IMR-90 (cell line): ENCODE data around the gene CCDC85B. TPM values are rescaled to one million over a fixed set of nuclear protein-coding genes. Genes with fewer than 3 reads are reported as not detected.
A peak's percentile ranks its signal among the peaks of the same experiment; 100 is the strongest.

Experiments
- ATAC-seq: fragments of 200-7000 bp; cut with Tn5 transposase; 2 replicates; pipeline ENCODE4 v1.9.1; 2020; ENCODE audit warnings: low read depth, mild to moderate bottlenecking, moderate library complexity
- BruUV-seq: library from RNA; stranded (reverse); fragments of 400-500 nt; replicated peaks from 2 replicates; lab custom pipeline; 2021; lab: Mats Ljungman, UMichigan
- CTCF ChIA-PET: fragments of 300-600 bp; formaldehyde crosslinking; extraction: SDS; loops from one replicate; lab custom pipeline; 2021; ENCODE audit warnings: antibody characterized with exemption; lab: Yijun Ruan, JAX
- POLR2A ChIA-PET: fragments of 300-600 bp; sonication (Branson Sonifier 250); formaldehyde crosslinking; loops from one replicate; lab custom pipeline; 2022; ENCODE audit warnings: antibody characterized with exemption; ENCODE audit not compliant: unreplicated experiment; lab: Charles Lee
- DNase-seq: peaks from one replicate; pipeline ENCODE4 v3.0.0; 2013
- H2AFZ ChIP-seq: replicated peaks from 2 replicates; pipeline ENCODE3; 2013; ENCODE audit warnings: low read length, mild to moderate bottlenecking; ENCODE audit not compliant: poor library complexity
- H2AK5ac ChIP-seq: 2 replicates; pipeline ENCODE4 v1.6.1; 2013; ENCODE audit warnings: low read depth, low read length, inconsistent platforms
- H2AK9ac ChIP-seq: replicated peaks from 2 replicates; pipeline ENCODE3; 2013; ENCODE audit warnings: mild to moderate bottlenecking, low read depth, low read length, moderate library complexity; ENCODE audit not compliant: poor library complexity
- H2BK120ac ChIP-seq: 2 replicates; pipeline ENCODE4 v1.6.1; 2013; ENCODE audit warnings: low read depth, low read length, inconsistent platforms
- H2BK15ac ChIP-seq: 3 replicates; pipeline ENCODE4 v1.6.1; 2013; ENCODE audit warnings: low read depth, low read length, inconsistent platforms
- H2BK20ac ChIP-seq: 2 replicates; pipeline ENCODE4 v1.6.1; 2013; ENCODE audit warnings: low read depth, mild to moderate bottlenecking, inconsistent platforms, low read length, moderate library complexity
- H2BK5ac ChIP-seq: 2 replicates; pipeline ENCODE4 v1.6.1; 2013; ENCODE audit warnings: mild to moderate bottlenecking, low read depth, low read length, inconsistent platforms; ENCODE audit not compliant: poor library complexity, severe bottlenecking
- H3K14ac ChIP-seq: replicated peaks from 2 replicates; pipeline ENCODE4 v1.6.1; 2013; ENCODE audit warnings: low read depth, low read length, inconsistent platforms
- H3K18ac ChIP-seq: 2 replicates; pipeline ENCODE4 v1.6.1; 2013; ENCODE audit warnings: low read depth, low read length, control low read depth
- H3K23ac ChIP-seq: 2 replicates; pipeline ENCODE4 v1.6.1; 2013; ENCODE audit warnings: low read depth, low read length, inconsistent platforms
- H3K27ac ChIP-seq: 2 replicates; pipeline ENCODE4 v1.5.1; 2013; ENCODE audit warnings: mild to moderate bottlenecking, control low read depth, low read length; ENCODE audit not compliant: insufficient read depth
- H3K27me3 ChIP-seq: 2 replicates; pipeline ENCODE4 v1.6.1; 2013; ENCODE audit warnings: low read length; ENCODE audit not compliant: control insufficient read depth, insufficient read depth
- H3K36me3 ChIP-seq: 2 replicates; pipeline ENCODE4 v1.6.1; 2013; ENCODE audit warnings: low read length, mixed read lengths; ENCODE audit not compliant: control insufficient read depth, insufficient read depth
- H3K4ac ChIP-seq: 2 replicates; pipeline ENCODE4 v1.6.1; 2013; ENCODE audit warnings: low read depth, low read length, inconsistent platforms
- H3K4me1 ChIP-seq: 2 replicates; pipeline ENCODE4 v1.6.1; 2013; ENCODE audit warnings: low read length, mixed read lengths; ENCODE audit not compliant: control insufficient read depth, insufficient read depth
- H3K4me2 ChIP-seq: 2 replicates; pipeline ENCODE4 v1.6.1; 2013; ENCODE audit warnings: low read depth, mild to moderate bottlenecking, control low read depth, low read length, moderate library complexity
- H3K4me3 ChIP-seq: 2 replicates; pipeline ENCODE4 v1.5.1; 2013; ENCODE audit warnings: low read depth, mild to moderate bottlenecking, control low read depth, low read length, moderate library complexity; ENCODE audit not compliant: insufficient read depth
- H3K56ac ChIP-seq: 2 replicates; pipeline ENCODE4 v1.6.1; 2013; ENCODE audit warnings: low read length, inconsistent platforms; ENCODE audit not compliant: insufficient read depth; ENCODE audit errors: extremely low read depth
- H3K79me1 ChIP-seq, 2 experiments: 2 replicates each; pipeline ENCODE4 v1.6.1; 2013; ENCODE audit warnings: low read length in 2 of 2, inconsistent platforms in 1 of 2, low read depth in 1 of 2
- H3K9ac ChIP-seq: 2 replicates; pipeline ENCODE4 v1.6.1; 2013; ENCODE audit warnings: low read depth, low read length, control low read depth
- H3K9me1 ChIP-seq: 2 replicates; pipeline ENCODE4 v1.6.1; 2013; ENCODE audit warnings: low read length, inconsistent platforms; ENCODE audit not compliant: insufficient read depth
- H3K9me3 ChIP-seq: 2 replicates; pipeline ENCODE4 v1.6.1; 2013; ENCODE audit warnings: low read length; ENCODE audit not compliant: control insufficient read depth, insufficient read depth
- H4K20me1 ChIP-seq: 2 replicates; pipeline ENCODE4 v1.6.1; 2013; ENCODE audit warnings: low read length, inconsistent platforms; ENCODE audit not compliant: insufficient read depth
- H4K5ac ChIP-seq: 2 replicates; pipeline ENCODE4 v1.6.1; 2013; ENCODE audit warnings: mild to moderate bottlenecking, low read depth, low read length, control low read depth
- H4K8ac ChIP-seq, 2 experiments: 2 replicates each; pipeline ENCODE4 v1.6.1; 2013; ENCODE audit warnings: low read depth in 2 of 2, low read length in 2 of 2, control low read depth in 1 of 2, inconsistent platforms in 1 of 2
- H4K91ac ChIP-seq: 2 replicates; pipeline ENCODE4 v1.6.1; 2013; ENCODE audit warnings: low read depth, low read length, inconsistent platforms; ENCODE audit not compliant: insufficient read depth
- CEBPB ChIP-seq: IDR thresholded peaks from 2 replicates; pipeline ENCODE4 v1.6.1; 2012; ENCODE audit warnings: low read depth, low read length, improper control_type of control experiment
- CTCF ChIP-seq: conservative IDR thresholded peaks from 2 replicates; pipeline ENCODE4 v1.5.1; 2012; ENCODE audit warnings: mild to moderate bottlenecking, low read depth, low read length, improper control_type of control experiment
- ELK1 ChIP-seq: fragments of 150-350 bp; IDR thresholded peaks from 2 replicates; pipeline ENCODE4 v1.6.1; 2016; ENCODE audit warnings: low read depth, mild to moderate bottlenecking, low read length, moderate library complexity, borderline replicate concordance
- FOS ChIP-seq: fragments of 150-350 bp; IDR thresholded peaks from 2 replicates; pipeline ENCODE4 v1.6.1; 2016; ENCODE audit warnings: low read depth, low read length
- MAFK ChIP-seq: IDR thresholded peaks from 2 replicates; pipeline ENCODE4 v1.6.1; 2012; ENCODE audit warnings: low read depth, low read length, improper control_type of control experiment
- MAZ ChIP-seq: IDR thresholded peaks from 2 replicates; pipeline ENCODE4 v1.6.1; 2012; ENCODE audit warnings: low read depth, mild to moderate bottlenecking, low read length, improper control_type of control experiment, moderate library complexity, borderline replicate concordance
- NFE2L2 ChIP-seq: fragments of 150-350 bp; IDR thresholded peaks from 2 replicates; pipeline ENCODE4 v1.6.1; 2016; ENCODE audit warnings: low read depth, mild to moderate bottlenecking, low read length
- POLR2A ChIP-seq: IDR thresholded peaks from 2 replicates; pipeline ENCODE4 v1.6.1; 2012; ENCODE audit warnings: mild to moderate bottlenecking, low read depth, low read length
- RAD21 ChIP-seq: IDR thresholded peaks from 2 replicates; pipeline ENCODE4 v1.6.1; 2012; ENCODE audit warnings: low read length, improper control_type of control experiment
- WGBS, 2 experiments: methylation state at CpG; one replicate each; pipeline versions ENCODE4 v1.1.5 to v1.1.7; 2013; ENCODE audit warnings: missing lambda C conversion rate in 2 of 2; ENCODE audit not compliant: insufficient read length in 1 of 2; ENCODE audit errors: extremely low coverage in 2 of 2; 5-methylcytosine and 5-hydroxymethylcytosine counted together
- dilution Hi-C: fragments of 300-500 bp; cut with HindIII; formaldehyde crosslinking; loops from one replicate; pipeline ENCODE4 v1.14.3; 2018; ENCODE audit warnings: low sequenced_read_pairs; ENCODE audit not compliant: unreplicated experiment
- in situ Hi-C: fragments of 300-500 bp; cut with MboI; formaldehyde crosslinking; loops from 3 replicates; pipeline ENCODE4 v1.14.3; 2019; ENCODE audit warnings: low sequenced_read_pairs, inconsistent platforms, mixed read lengths
- intact Hi-C: fragments of 100-400 bp; cut with micrococcal nuclease; formaldehyde crosslinking; loops from 2 replicates; pipeline ENCODE4 v1.10.0; 2022
- polyA plus RNA-seq, 3 experiments: library from polyadenylated mRNA; depleted of rRNA; stranded (reverse); fragments of >200 nt; gene quantifications; 2 replicates each; pipeline ENCODE4 v1.2.3, GENCODE V29; 2012; ENCODE audit warnings: low replicate concordance in 1 of 3
- total RNA-seq: library from RNA; depleted of rRNA; stranded (reverse); fragments of >200 nt; gene quantifications from 2 replicates; pipeline ENCODE4 v1.2.3, GENCODE V29; 2012

Gene CCDC85B
- total and polyA plus RNA-seq, 2 of the 4 experiments (the other 2 are of a cell fraction) = 17.6 to 35.4 TPM

- TF ChIP-seq ELK1 = no peak
- TF ChIP-seq RAD21 = peak; percentile 44; the same call in 1 of the 2 replicates
Observed at GRCh38 chr11:65911682-65912568, 21.5 kb downstream of the CCDC85B start (continued).

GRCh38 chr11:65912845-65913244, 22.4 kb downstream of the CCDC85B start:
- ChIA-PET POLR2A (interaction anchor here (0.6 to 1.7 kb wide), 3 partner anchors 10 to 22 kb away, joined by 3 to 6 read pairs (median 4); partner anchors contain the start of gene CCDC85B), CTCF (no interaction called here)
- peak overlapping the region; percentile 65 for H3K9ac ChIP-seq
- peak overlapping the region; percentile 91; the same call in 1 of the 2 replicates for H4K5ac ChIP-seq
- peaks cover 11% of the 10 kb centered on the region for H3K36me3 ChIP-seq
- H2BK20ac ChIP-seq = peak overlapping the region; percentile 93
- peak overlapping the region; percentile 90 for H3K23ac ChIP-seq
- peak overlapping the region; percentile 100 for H2BK5ac ChIP-seq
- intact Hi-C loops = no loop called here
- TF ChIP-seq FOS = peak; percentile 79; the same call in 1 of the 2 replicates
- peak; percentile 78 for TF ChIP-seq MAFK
- peak; percentile 47; the same call in 1 of the 2 replicates for TF ChIP-seq POLR2A
- TF ChIP-seq NFE2L2 = peak; percentile 67
- no peak for TF ChIP-seq CTCF
- TF ChIP-seq MAZ = peak; percentile 92
- TF ChIP-seq CEBPB = no peak
- DNase-seq = peak; percentile 91
- H3K18ac ChIP-seq = peak overlapping the region; percentile 85
- peaks cover 40% of the 10 kb centered on the region for H3K9me1 ChIP-seq
- no peaks in the 10 kb centered on the region for H3K9me3 ChIP-seq
- BruUV-seq = no TSS peak
- H3K27me3 ChIP-seq = no peaks in the 10 kb centered on the region
- peaks cover 52% of the 10 kb centered on the region for H3K4me1 ChIP-seq
- in situ Hi-C loops = no loop called here
- peak overlapping the region; percentile 88 for H3K27ac ChIP-seq
- H2AK5ac ChIP-seq = peak overlapping the region; percentile 98
- peak overlapping the region; percentile 98 for H2AK9ac ChIP-seq
- H3K4me2 ChIP-seq = no peak overlapping the region; the same call in 1 of the 2 replicates
- peak overlapping the region; percentile 76 for H2AFZ ChIP-seq
- no peak for ATAC-seq
- H3K14ac ChIP-seq = peak overlapping the region; percentile 97
- peak overlapping the region; percentile 100 for H2BK120ac ChIP-seq
- peak overlapping the region; percentile 100 for H2BK15ac ChIP-seq
- peak overlapping the region; percentile 21 for H3K56ac ChIP-seq
- peak overlapping the region; percentile 100 for H3K4ac ChIP-seq
- WGBS, 2 experiments = 13% methylated on average over 2 of the region's 4 CpGs; no CpG with 5 or more reads in 1 of the 2 experiments
- H3K4me3 ChIP-seq = no peak overlapping the region
- peak overlapping the region; percentile 99 for H4K91ac ChIP-seq
- peaks cover 23 to 81% of the 10 kb centered on the region in 2 experiments; a peak in 3 of 4 replicates for H3K79me1 ChIP-seq
- dilution Hi-C loops = no loop called here
- no peaks in the 10 kb centered on the region for H4K20me1 ChIP-seq
- peak overlapping the region; percentile 99 for H4K8ac ChIP-seq
